HG03469 (cell line): ENCODE measurements around the gene RPS21.

Experiments used
- ATAC-seq: cut with Tn5 transposase; IDR thresholded peaks from one replicate; pipeline ENCODE4 v1.9.1; 2021; ENCODE audit warnings: mild to moderate bottlenecking, moderate library complexity, moderate number of reproducible peaks; ENCODE audit not compliant: unreplicated experiment

RPS21 gene

GRCh38 chr20:62386383-62387218 is at the start of gene RPS21:
TSS of gene RPS21 (plus strand) at chr20:62387103. CDS start at chr20:62387339, 236 bp downstream.
- peak; percentile 56 for ATAC-seq

DNA sequence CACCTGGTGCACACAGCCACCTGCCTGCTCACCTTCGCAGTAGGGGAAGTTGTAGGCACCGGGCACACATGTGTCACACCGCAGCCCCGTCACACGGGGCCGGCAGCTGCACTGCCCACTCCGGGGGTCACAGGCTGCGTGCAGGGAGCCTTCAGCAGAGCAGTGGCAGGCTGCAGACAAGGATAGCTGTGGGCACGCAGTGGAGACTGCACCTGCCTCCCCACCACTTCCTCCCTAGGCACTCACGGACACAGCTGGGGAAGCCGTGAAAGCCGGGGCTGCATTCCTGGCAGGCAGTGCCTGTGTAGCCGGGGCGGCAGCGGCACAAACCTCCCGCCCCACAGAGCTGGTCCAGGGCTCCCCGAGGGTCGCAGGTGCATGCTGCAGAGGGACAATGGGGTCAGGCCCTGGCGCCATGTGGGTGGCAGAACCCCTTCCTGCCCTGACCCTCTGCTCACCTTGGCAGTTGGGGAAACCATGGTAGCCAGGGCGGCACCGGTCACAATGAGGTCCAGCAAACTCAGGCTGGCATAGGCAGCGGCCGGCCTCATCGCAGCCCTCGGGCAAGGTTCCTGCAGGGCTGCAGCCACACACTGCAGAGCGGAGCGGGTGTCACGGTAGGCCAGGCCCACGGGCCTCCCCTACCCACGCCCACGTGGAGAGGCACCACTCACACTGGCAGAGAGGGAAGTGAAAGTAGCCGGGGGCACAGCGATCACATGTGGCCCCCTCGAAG is 49.2 kb upstream of the RPS21 start:
- no peak for ATAC-seq

GRCh38 chr20:62338294-62338620 is 48.6 kb upstream of the RPS21 start:
- no peak for ATAC-seq

DNA sequence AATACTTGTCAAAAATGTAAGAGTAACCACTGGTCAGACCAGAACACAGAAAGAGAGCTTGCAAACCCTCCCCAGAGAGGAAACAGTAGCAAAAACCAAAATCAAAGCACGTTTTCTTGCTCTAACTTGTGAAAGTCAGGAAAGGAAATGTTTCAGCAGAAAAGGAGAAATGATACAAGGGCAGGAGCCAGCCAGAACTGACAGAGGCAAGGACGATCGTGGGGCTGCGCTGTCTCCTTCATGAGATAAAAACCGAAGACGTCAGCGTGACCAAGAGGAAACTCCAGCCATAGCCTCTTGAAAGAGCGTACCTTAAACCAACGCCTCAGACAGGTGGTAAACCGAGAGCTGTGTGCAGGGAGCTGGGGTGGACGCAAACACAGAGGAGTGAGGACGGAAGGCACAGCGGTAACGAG is 47.2 kb upstream of the RPS21 start:
- peak; percentile 38 for ATAC-seq

DNA sequence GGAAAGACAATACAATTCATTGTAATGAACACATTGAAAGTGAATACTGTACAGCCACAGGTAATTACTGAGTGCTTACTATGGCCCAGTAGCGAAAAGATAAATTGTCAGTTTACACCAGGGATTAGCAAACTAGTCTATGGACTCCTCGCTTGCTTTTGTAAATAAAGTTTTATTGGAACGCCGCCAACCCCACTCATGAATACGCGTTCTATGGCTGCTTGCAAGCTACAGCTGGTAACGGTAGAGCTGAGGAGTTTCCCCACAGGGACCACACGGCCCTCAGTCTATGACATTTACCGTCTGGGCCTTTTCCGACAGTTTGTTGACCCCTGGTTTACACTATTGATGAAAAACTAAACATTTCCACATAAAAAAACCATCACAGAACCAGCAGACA is 44.0 kb upstream of the RPS21 start:
- no peak for ATAC-seq

DNA sequence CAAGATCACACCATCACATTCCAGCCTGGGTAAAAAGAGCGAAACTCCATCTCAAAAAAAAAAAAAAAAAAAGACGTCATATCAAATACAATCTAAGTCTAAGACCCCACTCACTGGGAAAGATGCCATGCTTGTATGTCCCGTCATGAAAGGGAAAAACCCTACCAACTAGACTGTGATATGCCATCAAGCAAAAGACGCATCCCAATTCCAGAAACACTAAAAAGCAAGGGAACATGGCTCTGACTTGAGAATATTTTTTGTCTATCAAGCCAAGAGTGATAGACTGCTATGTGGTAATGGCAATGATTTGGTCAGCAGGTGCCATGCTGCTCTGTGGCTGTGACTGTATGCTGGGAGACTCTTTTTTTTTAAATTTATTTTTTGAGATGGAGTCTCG is 42.8 kb upstream of the RPS21 start:
- no peak for ATAC-seq

GRCh38 chr20:62344782-62345181 is 42.1 kb upstream of the RPS21 start:
- ATAC-seq, result no peak

GRCh38 chr20:62345681-62346370 is 41.1 kb upstream of the RPS21 start:
- ATAC-seq, result no peak

DNA sequence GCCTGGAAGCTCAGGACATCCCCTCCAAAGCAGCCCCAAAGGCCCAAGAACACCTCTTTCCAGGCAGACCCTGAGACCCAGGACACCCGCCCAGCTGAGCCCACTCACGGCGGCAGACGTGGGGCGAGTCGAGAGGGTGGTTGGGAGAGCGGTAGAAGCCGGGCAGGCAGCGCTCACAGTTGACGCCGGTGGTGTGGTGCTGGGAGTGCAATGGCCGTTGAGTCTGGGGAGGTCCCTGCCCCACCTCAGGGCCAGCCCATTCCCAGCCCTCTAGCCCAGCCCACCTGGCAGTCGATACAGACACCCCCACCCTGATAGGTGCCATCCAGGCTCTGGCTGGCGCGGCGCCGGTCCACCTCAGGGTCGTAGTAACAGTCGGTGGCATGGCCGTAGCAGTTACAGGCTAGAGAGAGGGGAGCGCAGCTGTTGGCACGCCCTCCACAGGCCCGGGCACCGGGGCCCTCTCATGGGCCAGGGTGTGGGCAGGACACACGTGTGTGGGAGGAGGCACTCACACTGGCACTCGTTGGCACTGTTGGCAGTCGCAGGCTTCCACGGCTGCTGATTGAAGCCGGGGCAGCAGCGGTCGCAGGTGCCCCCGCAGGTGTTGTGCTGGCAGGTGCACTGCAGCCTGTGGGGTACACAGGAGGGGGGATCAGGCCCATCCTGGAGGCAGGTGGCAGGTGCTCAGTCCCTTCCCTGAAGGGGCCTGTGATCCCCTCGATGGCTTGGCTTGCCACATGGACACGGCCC is 40.3 kb upstream of the RPS21 start:
- no peak for ATAC-seq

GRCh38 chr20:62347151-62347404 is 39.8 kb upstream of the RPS21 start:
- no peak for ATAC-seq

- ATAC-seq, result no peak
Observed at GRCh38 chr20:62347445-62347844, 39.5 kb upstream of the RPS21 start.

DNA sequence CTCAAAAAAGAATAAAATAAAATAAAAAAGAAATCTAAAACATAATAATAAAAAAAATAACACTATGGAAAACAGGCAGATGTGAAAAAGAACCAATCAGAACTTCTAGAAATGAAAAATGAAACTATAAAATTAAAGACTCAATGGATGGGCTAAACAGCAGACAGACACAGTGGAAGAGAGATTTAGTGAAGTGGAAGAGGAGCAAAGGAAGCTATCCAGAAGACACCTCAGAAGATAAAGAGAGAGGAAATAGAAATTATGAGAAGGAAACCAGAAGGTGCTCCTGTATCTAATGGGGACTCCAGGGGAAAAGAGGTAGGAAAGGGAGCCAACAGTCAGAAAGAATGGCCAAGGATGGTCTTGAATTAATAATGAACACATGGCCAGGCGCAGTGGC is 38.3 kb upstream of the RPS21 start:
- ATAC-seq, result no peak

GRCh38 chr20:62349556-62350097 is 37.3 kb upstream of the RPS21 start:
- ATAC-seq, result no peak

GRCh38 chr20:62350098-62350628 is 36.7 kb upstream of the RPS21 start:
- no peak for ATAC-seq

GRCh38 chr20:62350629-62351422 is 36.1 kb upstream of the RPS21 start:
- no peak for ATAC-seq

DNA sequence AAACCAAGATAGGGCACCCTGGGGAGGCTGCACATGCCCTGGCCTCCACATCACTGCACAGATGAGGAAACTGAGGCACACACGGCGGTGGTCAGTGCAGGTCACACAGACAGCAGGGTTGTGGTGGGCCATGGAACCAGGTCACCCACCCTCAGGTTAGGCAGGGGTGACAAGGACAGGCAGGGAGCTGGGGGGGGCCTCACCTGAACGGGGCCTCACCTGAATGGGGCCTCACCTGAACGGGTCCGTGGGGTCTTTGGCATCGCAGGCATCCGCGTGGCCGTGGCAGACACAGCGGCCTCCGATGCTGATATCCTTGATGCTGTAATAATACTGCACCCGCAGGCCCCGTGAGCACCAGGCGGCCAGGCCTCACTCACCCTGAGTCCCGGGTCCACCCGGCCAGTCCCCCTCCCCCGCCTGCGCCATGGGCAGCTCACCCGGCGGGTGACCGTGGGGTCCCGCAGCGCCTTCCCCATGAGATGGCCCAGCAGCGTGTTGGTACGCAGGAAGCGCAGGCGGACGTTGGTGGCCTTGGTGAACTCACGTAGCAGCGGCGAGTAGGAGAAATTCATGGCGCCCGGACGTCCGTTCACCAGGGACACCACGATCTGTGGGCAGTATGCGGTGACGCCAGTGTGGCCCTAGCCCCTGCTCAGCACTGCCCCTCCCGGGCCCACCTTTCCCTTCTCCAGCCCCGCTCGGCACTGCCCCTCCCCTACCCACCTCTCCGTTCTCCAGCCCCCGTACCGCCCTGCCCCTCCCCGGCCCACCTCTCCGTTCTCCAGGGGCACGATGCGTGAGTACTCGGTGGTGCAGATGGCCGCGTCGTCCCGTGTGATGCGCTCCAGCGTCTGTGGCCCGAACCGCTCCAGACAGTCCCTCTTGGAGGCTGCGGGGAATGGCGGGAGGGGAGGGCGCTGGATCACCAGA is 35.2 kb upstream of the RPS21 start:
- no peak for ATAC-seq

GRCh38 chr20:62352402-62353288 is 34.3 kb upstream of the RPS21 start:
- ATAC-seq, result no peak
